HG03039 (cell line): ENCODE measurements around the gene MYF6.

Experiments used
- ATAC-seq: cut with Tn5 transposase; IDR thresholded peaks from one replicate; pipeline ENCODE4 v1.9.1; 2021; ENCODE audit warnings: mild to moderate bottlenecking, moderate library complexity; ENCODE audit not compliant: unreplicated experiment

The MYF6 gene

GRCh38 chr12:80704420-80704819, 3.0 kb upstream of the MYF6 start:
- no peak for ATAC-seq

DNA sequence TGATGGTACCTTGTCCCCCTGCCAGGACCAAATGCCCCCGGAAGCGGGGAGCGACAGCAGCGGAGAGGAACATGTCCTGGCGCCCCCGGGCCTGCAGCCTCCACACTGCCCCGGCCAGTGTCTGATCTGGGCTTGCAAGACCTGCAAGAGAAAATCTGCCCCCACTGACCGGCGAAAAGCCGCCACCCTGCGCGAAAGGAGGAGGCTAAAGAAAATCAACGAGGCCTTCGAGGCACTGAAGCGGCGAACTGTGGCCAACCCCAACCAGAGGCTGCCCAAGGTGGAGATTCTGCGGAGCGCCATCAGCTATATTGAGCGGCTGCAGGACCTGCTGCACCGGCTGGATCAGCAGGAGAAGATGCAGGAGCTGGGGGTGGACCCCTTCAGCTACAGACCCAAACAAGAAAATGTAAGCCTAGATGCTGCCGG, 410 bp downstream of the MYF6 start:
- ATAC-seq, result no peak

- no peak for ATAC-seq
These were observed 983 bp downstream of the MYF6 start for GRCh38 chr12:80708259-80708974.

DNA sequence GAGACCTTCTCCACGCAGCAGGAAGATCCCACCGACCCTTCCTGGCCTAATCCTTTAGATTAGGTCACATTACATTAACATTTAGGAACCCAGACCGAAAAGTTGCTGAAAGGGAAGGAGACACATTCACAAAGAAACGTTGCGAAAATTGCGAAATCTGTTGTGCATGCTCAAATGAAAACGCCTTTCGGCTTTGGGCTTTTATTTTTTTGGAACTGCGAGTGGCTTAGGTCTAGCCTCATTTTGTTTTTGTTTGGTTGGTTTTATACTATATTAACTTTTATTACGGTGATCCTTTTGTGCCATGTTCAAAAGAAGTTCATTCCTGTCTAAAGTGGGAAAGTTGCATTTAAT, 1.5 kb downstream of the MYF6 start:
- no peak for ATAC-seq

DNA sequence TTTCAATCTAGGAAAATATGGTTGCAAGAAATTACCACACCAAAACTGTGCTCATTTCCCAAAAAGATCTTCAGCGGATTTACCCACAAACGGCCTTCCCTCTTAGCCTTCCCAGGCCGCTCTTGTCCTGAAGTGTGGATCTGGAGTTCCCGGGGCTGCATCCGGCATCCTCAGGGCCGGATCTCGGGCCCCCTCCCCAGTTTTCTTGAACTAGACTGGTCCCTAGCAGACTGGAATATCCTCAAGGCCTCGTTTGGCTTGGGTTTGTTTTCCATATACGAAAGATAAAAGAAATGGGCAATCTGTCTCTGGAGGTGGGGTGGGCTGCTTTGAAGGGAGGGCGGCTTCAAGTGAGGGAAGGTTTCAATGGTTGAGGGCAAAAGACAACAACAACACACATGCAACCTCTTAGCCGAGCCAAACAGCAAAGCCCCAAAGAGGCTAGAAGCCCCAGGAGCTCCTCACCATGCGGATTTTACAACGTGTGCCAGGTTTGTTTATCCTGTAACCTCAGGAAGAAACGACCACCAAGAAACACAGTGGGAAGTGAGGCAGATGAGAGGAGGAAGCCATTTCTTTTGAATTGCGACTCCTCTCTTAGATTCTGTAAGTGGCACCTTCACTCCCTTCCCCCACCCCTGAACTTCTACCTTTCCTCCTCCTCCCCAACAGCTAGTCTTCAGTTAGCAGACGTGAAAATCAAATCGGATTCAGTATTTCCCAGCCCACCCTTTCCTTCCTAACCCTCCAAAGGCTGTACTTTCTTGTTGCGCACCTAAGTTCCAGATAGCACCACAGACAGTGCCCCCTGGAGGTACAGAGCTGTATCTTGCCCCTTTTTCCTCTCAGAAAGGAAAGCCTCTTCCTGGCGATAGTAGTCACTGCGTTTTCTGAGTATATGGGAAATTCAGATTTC, 2.6 kb downstream of the MYF6 start:
- ATAC-seq, result no peak

GRCh38 chr12:80710727-80711449, 3.5 kb downstream of the MYF6 start:
- no peak for ATAC-seq

DNA sequence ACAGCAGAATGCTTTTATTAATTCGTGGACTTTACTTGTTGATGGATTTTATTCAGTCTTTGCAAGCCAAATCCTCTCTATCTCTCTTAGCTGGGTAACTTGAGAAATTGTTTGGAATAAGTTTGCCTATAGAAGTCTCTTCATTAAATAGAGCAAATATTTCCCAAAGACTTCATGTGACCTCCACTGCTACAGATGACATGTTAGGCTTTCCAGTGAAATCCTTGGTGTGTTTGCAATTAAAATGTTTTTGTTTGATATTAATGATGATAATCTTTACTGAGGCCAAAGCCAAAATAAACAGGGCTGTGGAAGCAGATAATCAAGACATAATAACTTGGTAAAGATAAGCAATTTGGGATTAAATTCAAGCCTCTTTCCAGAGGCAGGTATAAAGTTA, 4.4 kb downstream of the MYF6 start:
- no peak for ATAC-seq

GRCh38 chr12:80712866-80713265, 5.4 kb downstream of the MYF6 start:
- no peak for ATAC-seq

DNA sequence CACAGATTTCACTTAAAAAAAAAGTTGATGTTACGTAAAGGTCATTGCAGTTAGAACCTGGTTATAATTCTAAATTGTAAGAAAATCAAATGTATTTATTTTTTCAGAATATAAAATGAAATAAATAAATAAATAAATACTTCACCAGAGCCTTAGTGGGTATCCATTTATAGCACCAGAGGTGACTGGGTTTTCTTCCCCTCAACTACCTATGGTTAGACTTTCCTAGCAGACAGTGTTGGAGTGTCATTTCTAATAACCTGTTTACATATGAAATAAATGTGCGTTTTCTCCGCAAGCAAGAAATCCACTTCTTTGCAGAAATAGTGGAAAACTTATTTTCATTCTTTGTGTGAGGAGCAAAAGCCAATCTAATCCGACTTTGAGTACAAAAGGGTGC, 6.0 kb downstream of the MYF6 start:
- no peak for ATAC-seq

- no peak for ATAC-seq
These were observed 6.6 kb downstream of the MYF6 start for GRCh38 chr12:80714055-80714454.

DNA sequence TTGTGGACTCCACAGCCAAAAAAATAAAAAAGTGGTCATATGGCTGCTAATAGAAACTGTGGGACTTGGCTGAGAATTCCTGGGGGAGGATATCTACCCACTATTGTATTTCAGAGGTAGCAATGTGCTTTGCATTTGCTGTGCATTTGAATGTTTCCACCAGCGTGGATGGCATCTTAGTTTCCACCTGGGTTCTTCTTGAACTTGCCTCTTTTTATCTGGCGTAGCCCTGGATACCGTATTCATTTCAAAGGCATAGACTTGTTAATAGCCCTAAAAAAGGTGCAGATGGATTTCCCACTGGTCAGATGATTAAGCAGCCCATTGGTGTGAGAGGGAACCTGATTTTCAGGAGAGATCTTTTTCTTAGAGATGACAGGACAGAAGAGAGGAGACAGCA, 7.4 kb downstream of the MYF6 start:
- ATAC-seq, result no peak

DNA sequence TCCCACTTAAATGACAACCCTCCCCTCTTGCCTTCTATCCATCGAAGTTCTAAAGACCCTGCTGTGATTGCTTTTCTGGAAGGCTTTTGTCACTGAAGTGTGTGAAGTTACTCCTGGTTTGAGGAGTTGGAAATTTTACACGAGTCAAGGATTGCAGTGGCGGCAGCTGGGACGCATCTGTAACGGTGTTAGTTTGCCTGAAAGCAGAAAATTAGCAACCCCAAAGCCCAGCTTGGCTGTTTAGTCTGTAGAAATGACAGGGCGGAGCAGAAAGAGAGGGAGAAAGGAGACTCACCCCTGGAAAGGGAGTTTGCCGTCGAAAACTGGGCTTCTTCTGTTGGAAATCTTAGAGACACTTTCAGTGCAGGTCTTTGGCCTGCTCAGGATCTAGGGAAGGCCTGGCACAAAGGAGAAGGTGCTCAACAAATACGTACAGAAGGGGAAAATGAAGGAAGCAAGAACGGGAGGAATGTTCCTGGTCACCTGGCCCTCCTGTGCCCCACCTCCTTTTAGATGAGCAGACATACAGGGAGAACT, 8.3 kb downstream of the MYF6 start:
- no peak for ATAC-seq

- no peak for ATAC-seq
These were observed 9.4 kb downstream of the MYF6 start, which contains the start of gene MYF5 for GRCh38 chr12:80716696-80717469. TSS of gene MYF5 (plus strand) at chr12:80716912. CDS start at chr12:80717064, 152 bp downstream.

DNA sequence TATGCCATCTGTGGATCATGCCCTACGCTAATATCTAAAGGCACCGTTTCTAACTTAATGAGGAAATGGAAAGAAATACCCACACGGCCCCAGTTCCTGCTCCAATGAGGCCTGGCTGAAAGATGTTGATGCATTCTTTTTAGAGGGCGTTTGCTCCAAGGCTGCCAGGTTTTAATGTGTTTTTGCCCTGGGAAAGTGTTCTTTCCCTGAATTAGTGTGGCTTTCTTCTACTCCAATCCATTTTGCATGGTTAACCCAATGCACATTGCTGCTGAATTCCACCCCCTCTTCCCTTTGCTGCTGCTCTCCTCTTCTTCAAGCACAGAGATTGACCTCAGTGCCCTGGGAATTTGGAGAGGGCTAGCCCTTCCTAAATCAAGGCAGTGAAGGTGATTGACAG, 10.4 kb downstream of the MYF6 start:
- ATAC-seq, result no peak

DNA sequence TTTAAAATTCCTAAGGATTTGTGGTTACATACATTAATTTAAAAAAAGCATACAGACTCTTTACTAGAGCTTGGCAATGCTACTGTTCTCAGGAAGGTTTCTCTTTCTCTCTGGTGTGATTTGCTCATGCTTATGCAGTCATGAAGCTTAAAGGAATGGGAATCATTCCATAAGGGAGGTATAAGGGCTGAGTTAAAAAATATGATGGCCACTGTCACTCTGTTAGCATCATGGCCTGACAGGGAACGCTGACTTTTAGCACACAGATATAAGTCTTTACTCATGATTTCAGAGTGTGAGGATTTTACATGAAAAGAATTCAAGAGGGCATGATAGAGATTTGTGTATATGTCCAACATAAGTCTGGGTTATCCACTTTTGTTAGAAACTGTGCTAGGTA, 13.1 kb downstream of the MYF6 start:
- ATAC-seq, result no peak

DNA sequence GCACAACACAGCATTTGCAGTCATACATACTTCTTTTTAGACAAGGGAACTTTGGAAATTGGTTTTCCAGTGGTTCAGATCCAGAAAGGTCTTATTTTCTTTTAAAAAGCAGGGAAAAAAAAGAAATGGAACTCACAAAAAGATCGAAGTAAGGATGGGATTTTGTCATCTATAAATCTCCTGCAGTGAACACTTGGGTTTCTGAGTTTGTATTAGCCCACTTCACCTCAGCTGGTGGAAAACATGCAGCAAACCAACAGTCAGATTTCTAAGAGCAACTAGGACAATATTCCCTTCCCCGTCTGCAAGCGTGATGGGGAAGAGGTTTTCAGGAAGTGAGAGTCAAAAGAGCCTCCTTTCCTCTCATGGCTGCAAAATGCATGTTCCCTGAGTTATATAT, 13.9 kb downstream of the MYF6 start:
- ATAC-seq, result no peak

GRCh38 chr12:80745851-80746505, 38.5 kb downstream of the MYF6 start:
- ATAC-seq, result no peak

DNA sequence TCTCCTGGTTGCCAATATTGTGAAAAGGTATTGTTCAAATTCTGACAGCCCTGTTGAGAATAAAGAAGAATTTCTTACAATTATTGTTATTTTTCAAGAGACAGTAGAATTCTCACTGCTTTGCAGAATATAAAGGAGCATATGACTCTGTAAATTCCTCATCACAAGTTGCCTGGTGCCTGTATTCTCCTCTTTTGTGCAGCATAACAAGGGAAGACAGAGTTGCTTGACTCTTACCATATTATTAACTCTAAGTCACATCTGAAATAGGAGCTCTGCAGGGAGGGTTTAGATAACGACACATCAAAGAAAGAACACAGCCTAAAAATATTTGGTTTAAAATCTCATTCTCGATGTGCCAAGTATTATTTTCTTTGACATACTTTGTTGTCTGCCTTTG, 40.4 kb downstream of the MYF6 start:
- no peak for ATAC-seq

GRCh38 chr12:80749456-80749855, 42.0 kb downstream of the MYF6 start:
- ATAC-seq, result no peak

- no peak for ATAC-seq
These were observed 45.0 kb downstream of the MYF6 start for GRCh38 chr12:80752464-80752863.
